HG03469 (cell line): ENCODE measurements around the gene PHACTR1.

Experiments used
- ATAC-seq: cut with Tn5 transposase; IDR thresholded peaks from one replicate; pipeline ENCODE4 v1.9.1; 2021; ENCODE audit warnings: mild to moderate bottlenecking, moderate library complexity, moderate number of reproducible peaks; ENCODE audit not compliant: unreplicated experiment

PHACTR1 gene

DNA sequence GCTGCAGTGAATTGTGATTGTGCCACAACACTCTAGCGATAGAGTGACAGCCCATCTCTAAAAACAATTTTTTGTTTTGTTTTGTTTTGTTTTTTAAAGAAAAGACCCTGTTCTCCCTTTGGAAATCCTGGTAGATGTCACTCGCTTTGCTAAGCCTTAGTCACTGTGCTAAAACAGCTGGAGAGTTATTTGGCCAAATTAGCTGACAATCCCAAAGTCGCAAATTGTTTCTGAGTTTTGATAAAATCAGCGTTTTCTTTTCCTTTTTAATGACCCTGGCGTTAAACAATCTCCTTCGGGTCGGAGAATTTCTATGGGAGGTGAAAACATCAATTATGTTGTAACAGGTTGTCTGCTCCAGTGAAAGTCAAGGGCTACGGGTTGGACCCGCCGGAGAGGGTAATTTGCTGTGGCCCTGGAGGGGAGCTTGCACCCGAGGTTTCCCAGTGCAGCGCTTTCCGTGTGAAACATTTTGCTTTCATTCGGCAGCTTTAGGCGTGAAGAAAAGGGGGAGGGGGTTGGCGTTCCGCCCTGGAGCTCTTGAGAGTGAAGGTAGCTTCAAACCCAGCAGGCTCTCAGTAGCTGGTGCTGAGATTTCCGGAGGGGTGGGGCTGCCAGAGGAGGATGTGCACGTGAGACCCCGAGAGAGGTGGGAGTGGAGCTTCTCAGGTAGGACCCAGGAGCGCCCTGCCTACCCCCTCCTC lies 296.6 kb downstream of the PHACTR1 start:
- ATAC-seq = no peak

DNA sequence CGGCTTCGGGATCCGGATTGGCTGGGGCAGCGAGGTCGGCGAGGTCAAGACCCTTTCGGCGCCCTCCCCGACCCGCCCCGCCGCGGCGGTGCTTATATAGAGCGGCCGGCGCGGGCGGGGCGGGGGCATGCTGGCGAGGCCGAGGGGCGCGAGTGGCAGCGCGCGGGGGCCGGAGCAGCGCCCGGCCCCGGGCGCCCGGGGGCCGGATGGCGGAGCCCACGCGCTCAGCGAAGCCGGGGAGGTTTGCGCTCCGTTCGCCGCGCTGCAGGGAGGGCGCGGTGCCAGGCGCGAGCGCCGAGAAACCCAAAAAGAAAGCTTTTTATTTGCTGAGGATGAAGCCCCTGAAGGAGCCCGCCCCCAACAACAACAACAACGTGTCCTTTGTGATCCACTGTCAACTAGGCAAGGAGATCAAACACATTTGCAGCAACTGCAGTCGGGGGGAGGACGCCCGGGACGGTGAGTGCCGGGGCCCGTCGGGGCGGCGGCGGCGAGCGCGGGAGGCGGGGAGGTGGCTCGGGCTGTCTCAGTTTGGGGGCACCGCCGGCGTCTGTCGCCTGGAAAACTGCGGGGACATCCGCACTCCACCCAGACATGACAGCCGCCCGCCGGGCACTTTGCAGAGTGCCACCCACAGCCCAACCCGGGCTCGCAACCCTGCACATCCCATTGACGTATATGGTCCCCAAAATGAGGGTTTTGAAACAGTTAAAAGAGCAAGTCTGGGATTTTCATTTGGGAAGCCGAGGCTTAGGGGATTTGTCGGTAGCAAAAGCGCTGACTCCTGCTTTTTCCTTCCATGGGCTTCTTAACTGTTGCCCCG lies 297.3 kb downstream of the PHACTR1 start:
- no peak for ATAC-seq

DNA sequence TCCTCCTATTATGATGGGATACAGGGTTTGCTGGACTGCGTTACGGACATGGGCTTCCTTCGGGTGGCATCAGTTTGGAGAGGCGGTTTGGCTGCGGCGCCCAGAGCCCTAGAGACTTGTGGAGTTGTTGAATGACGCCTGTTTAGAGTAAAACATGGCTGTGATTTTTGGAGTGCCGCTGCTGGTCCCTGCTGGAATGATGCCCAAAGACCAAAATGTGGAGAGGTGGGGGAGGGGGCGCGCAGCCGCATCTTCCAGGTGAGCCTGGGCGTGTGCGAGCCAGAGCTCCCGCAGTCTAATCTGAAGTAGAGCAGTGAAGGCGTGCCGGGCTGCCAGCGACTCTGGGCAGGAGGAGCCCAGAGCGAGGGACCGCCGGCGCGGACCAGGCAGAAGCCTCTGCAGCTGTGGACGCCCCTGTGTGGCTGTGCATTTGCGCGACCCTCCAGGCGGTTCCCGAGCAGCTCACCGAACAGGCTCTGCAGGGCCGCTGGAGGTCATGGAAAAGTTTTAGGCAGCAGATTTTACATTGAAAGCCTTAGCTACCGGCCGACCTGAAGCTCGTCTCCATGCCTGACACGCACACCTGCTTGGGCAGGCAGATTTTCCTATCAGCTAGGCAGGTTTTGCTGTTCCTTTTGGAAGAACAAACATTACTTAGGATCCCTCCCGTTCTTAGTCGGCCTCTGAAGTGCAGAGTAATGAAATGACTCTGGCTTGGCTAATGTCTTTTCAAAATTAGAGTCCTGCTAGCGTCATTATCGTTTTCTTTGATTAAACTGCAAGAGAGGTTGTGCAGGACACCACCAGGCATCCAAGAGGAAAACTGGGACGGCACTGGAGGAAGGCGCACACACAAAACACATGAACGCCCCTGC lies 298.2 kb downstream of the PHACTR1 start:
- no peak for ATAC-seq

DNA sequence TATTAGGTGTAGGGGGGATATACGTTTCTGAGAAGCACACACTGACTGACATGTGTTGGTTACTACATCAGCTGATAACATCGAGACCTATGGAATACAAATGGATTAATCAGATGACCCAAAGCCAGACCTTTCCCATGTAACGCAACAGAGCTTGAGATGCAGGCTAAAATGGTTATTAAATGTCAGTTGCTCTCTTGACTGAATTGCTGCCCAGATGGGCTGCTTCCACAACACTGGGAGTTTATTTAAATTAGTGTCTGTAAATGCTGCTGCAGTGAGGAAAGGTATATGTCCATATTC lies 298.8 kb downstream of the PHACTR1 start:
- ATAC-seq = no peak

- no peak for ATAC-seq
Observed at GRCh38 chr6:13024616-13025015, 308.0 kb downstream of the PHACTR1 start.

DNA sequence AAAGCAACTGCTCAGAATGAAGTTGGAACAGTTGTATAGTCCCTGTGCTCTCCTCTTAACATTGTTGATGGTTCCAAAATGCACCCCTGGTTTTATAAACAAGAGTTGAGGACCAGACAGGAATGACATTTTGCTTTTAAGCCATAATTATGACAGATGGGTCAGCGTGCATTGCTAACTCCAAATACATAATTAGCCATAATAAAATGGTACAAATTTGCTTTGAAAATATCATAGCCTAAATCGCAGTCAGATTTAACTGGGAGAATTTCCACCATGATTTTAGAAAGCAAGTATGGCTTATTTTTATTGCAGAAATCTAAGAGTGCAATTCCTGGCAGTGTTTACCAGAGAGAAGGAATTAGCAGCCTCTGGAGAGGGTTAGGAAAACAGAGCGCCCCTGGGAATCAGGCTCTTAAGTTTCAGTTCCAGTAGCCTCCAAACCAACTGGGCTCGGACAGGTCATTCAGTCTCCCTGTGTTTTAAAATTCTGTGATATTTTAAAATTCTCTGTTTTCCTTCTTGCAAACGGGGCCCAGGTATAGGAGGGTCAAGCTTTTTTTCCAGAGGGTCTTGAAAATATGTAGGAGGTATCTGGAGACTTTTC lies 309.4 kb downstream of the PHACTR1 start:
- no peak for ATAC-seq

DNA sequence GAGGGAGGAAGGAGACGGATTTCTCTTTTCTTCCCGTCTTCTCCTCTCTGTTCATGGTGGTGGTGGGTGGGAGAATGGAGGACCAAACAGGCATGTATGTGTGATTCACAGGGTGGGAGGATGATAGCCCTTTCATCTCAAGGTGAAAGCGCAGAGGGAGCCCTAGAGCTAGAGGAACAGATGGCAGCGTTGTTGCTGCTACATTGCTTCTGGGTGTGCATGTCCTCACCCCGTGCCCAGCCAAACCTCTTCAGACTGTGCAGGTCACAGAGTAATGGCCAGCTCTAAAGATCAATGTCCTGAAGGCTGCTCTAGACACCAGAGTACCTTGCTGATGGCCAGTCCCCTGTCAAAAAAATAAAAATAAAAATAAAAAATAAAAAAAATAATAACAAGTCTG lies 310.0 kb downstream of the PHACTR1 start:
- no peak for ATAC-seq

DNA sequence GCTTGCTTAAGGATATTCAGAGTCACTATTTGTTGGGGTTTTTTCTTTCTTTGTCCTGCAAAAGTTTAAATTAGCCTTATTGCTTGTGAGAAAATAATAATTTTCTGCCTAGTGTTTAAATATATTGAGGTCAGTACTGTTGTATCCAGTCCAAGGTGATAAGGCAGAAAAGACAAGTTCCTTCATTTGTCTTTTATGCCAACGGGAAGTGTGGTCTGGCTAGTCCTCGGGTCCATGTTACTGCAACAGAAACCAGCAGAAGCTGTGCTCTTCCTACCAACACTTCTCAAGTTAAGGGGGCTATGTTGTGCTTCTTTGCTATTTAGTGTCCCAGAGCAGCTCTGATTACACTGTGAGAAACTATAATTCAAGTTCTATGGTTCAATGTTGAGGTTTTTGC lies 310.6 kb downstream of the PHACTR1 start:
- ATAC-seq = no peak

DNA sequence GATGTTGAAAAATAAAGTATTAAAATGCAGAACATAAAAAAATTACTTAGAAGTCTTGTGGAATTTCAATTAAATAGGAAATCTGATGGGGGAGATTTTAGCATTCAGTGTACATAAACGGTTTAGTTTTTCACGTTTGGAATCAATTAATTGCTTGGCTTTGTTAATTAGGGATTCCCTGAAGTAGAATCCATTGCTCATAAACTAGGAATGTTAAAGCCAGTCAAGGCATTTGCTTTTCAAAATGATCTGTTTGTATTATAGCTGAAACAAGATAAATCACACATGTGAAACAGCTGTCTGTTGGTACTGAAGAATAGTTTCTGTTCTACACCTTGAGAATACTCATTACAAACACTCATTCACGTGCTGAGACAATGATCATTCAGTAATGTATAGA lies 313.8 kb downstream of the PHACTR1 start:
- no peak for ATAC-seq

- no peak for ATAC-seq
Observed at GRCh38 chr6:13032566-13032965, 316.0 kb downstream of the PHACTR1 start.

DNA sequence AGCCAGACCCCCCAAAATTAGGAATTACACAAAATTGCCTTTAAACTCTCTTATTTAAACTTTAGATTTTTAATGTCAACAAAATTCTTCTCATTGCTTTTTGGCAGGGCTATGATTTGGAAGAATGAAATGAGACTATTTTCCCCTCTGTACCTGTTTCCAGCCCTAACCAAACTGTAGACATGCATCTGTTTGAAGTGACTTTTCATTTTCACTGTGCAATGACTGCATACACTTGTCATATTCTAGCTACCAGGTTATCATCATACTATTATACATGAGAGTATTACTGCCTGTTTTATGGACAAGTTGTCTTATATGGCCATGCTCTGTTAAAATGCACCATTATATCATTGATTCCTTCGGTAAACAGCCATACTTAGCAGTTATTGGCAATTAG lies 316.6 kb downstream of the PHACTR1 start:
- ATAC-seq = no peak

GRCh38 chr6:13034316-13034715 lies 317.7 kb downstream of the PHACTR1 start:
- no peak for ATAC-seq

- ATAC-seq = no peak
Observed at GRCh38 chr6:13035606-13036005, 319.0 kb downstream of the PHACTR1 start.

DNA sequence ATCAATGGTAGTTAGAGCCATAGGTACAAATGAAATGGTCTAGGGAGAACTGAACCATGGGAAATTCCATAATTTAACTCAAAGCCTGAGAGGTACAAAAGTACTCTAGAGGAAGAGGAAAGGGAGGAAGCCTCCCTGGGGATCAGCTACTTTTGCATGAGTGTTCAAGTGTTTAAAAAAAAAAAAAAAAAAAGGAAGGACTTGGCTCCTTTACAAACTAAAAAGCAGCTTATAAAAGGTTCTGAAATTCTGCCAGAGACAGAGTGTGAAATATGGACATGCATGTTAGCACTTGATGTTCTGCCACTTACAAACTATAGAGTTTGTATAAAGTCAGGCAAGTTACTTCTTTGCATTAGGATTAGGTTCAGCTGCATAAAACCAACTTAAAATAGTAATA lies 321.7 kb downstream of the PHACTR1 start:
- no peak for ATAC-seq

DNA sequence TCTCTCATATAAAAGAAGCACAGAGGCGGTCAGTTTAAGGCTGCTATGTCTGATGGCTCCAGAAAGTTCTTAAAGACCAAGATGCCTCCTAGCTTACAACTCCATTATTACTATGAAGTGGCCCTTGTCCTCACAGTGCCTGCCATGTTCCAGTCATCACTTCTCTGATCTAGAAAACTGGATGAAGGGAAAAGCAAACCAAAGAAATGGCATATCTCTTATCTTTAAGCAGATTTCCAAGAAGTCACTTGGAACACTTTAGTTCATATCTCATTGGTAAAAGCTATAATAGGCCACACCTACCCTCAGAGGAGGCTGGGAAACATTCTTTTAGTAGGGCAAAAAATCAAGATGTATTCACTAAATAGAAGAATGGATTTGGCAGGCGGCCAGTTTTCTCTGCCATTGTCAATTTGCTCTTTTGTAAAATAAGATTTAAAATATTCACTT lies 322.2 kb downstream of the PHACTR1 start:
- ATAC-seq = no peak

- no peak for ATAC-seq
Observed at GRCh38 chr6:13044390-13044789, 327.8 kb downstream of the PHACTR1 start.

DNA sequence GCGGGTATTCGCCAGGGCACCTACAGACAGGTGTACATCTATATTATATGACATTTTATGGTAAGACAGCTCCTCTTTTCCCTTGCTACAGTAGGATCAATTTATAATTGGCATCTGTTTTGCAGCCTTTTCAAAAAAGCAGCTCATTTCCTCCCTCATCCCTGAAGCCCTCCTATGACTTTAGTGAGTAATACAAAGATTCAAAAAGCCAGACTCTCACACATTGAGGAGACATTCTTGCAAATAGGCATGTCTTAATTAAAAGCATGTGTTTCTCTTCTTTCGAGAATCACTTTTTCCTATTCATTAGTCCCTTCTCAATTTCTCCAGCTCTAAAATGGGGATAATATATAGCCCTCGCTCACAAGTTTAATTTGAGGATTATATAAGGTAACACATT lies 328.3 kb downstream of the PHACTR1 start:
- ATAC-seq = no peak

- no peak for ATAC-seq
Observed at GRCh38 chr6:13045676-13046075, 329.1 kb downstream of the PHACTR1 start.

GRCh38 chr6:13046084-13046483 lies 329.5 kb downstream of the PHACTR1 start:
- ATAC-seq = no peak

DNA sequence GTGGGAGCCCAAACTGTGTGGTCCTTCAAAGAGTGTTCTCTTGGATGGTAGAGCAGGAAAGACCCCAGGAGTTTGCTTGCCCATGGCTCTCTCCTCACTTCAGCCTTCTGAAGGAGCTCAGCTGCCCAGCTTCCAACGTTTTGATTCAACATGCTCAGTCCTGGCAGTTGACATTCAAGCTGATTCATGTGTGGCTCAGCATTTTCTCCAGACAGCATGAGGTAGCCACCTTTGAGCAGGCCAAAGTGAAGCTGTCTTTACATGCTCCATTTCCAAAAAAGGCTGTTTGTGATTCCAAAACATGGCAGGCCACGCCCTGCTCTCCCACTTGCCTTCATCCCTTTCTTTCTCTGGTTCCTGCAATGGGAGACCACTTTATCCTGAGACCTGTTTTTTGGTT lies 331.5 kb downstream of the PHACTR1 start:
- ATAC-seq = no peak

GRCh38 chr6:13049666-13050254 lies 333.2 kb downstream of the PHACTR1 start:
- no peak for ATAC-seq
